HG03575 (cell line): ENCODE measurements around the gene CTAG2.
"Not testable (repeated sequence)": the region's sequence is repeated elsewhere in the genome, so short reads cannot be mapped to it uniquely, and the experiment has no call there.

Source experiments
- ATAC-seq: cut with Tn5 transposase; IDR thresholded peaks from one replicate; pipeline ENCODE4 v1.9.1; 2021; ENCODE audit not compliant: unreplicated experiment, insufficient number of reproducible peaks, low FRiP score; ENCODE audit errors: extremely low read depth

CTAG2 gene

DNA sequence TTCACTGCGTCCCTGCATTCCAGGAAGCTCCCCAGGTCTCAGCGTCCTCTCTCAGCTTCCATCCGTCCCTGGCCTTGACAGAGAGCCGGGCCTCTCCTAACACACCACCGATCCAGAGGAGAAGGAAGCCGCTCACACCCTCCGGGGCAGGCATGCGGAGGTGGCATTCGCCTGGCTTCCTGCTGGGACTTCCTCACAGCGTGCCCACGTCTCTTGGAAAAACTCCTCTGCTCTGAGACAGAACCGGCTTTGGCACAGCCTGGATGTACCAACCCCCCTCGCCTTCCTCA, 3.2 kb downstream of the CTAG2 start:
- ATAC-seq: no peak

DNA sequence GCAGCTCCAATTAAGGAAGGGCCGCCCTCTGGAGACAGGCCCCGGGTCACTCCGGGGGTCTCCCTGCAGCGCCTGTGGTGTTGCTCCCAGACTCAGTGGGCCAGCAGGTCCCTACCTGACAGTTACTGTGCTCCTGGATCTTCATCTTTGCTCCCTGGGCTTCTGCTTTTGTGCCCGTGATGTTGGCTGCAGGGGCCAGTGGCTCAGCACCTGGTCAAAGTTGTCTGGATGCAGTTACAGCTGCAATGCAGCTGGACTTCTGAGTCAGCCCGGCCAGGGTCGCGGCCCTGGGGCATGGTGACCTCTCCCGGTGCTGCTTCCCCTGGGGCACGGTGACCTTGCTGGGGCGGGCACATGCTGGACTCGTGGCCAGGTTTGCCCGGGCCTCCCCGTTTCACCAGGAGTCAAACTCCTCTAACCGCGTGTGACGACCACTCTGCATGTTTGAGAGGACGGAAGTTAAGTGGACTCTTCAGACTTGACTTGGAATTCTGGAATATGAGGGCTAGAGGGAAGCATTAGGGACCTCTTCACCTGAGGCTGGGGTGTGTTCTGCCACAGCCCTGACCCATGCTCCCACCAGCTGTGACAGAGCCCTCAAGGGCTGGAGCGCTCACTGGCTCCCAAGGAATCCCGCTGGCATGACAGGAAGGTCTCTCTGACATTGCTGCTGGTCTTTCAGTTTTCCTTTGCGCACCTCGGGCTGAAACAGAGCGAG, 3.7 kb downstream of the CTAG2 start:
- no peak for ATAC-seq

DNA sequence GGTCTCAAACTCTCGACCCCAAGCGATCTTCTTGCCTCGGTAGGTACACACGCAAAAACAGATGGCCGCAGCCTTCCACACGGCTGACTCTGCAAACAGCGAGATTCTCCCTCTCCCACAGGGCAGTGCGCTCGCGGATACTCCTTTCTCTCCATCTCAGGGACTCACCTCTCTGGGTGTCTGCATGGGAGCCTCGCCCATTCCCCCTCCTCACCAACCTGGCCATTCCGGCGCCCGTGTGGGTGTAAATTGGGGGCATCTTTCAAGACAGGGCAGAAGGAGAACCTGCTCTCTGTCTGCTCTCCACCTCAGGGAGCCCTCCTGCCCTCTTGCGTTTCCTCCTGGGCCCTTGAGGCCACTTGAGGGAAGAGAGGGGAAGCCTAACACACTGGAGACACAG, 4.4 kb downstream of the CTAG2 start:
- no peak for ATAC-seq

DNA sequence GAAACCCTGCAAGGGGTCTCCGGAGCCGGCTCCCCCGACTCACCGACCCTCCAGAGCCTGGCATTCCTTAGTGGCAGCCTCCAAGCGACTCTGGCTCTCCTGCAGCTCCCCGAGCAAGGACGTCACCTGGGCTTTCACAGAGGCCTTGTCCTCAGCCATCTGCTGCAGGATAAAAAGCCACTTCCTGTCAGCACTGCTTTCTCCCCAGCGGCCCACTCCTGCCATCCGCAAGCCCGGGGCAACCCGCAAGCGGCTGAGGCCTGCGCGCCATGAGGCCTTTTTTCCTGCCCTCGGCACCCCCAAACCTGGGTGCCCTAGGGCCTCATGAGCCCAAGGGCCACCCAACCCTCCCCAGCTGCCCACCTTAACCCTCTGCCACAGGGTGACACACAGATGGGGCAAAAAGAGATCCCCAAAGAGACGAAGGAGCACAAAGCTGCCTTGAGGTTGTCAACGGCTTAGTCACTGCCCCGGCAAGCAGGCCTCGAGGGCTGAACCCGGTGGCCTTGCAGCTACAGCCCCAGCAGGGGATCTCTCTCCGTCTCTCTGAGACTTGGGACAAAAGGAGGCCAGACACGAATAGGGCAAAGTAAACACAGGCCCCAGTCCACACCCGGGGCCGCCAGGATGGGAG, 7.5 kb downstream of the CTAG2 start:
- ATAC-seq: not testable (repeated sequence)

DNA sequence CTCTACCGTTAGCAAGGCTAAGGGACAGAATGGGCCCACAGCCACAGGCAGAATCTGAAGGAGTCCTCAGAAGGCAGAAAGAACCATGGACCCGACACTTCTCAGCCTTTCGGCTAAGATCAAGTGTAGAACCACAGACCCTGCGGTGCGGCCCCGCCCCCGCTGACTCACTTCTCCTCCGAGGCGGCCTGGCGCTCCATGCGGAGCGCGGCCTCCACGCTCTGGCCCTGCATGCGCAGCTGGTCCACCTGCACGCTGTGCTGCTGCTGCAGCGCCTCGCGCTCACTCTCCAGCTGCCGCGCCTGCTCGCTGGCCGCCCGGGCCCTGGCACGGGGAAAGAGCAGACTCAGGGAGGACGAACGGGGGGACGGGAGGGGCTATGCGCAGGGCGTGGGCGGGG, 9.7 kb downstream of the CTAG2 start:
- not testable (repeated sequence) for ATAC-seq

DNA sequence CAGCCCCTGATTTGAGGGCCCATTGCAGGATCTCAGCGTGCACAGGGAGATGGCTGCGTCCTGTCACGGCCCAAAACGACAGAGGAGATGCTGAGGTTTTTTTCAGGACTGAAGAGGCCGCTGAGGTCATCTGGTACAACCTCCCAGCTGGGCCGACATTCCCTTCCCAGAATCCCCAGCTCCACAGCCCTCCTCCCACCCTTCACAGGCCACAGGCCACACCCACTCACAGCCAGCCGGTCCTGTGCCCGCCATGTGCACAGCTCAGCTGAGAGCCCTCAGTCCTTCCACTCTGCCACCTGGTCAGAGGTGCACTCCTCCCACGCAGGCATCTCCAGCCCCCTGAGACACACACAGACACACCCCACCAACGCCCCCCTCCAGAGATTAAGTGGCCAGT, 11.6 kb downstream of the CTAG2 start:
- ATAC-seq: not testable (repeated sequence)

DNA sequence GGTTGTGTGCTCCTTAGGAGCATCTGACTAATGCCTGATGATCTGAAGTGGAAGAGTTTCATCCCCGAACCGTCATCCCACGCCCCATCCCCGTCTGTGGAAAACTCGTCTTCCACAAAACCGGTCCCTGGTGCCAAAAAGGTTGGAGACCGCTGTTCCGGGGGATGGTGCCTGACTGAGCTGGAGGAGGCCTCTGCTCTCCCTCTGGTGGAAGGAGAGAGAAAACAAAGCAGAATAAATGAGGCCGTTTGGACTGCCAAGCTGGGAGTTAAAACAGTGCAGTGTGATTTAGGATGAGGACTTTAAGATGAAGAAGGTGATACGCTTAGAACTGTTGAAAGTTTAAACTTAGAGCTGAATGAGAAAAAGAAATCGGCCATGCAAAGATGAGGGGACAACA, 19.7 kb downstream of the CTAG2 start:
- not testable (repeated sequence) for ATAC-seq

DNA sequence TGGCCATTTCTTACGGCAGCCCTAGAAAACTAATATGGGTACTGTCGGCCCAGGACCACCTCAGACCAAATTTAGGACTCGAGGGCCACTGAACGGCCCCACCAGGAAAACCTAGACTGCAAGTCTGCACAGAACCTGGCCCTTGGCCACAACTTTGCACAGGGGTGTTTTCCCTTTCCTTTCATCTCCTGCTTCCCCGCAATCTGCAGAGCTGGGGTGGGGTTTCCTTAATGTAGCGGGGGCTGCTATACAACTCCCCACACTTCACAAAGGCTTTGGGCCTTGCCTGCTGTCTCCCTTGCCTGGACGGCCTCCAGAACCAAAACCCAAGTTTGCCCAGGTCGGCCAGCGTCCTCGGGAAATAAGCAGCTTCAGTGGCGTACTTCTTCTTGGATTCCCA, 22.4 kb downstream of the CTAG2 start:
- not testable (repeated sequence) for ATAC-seq

DNA sequence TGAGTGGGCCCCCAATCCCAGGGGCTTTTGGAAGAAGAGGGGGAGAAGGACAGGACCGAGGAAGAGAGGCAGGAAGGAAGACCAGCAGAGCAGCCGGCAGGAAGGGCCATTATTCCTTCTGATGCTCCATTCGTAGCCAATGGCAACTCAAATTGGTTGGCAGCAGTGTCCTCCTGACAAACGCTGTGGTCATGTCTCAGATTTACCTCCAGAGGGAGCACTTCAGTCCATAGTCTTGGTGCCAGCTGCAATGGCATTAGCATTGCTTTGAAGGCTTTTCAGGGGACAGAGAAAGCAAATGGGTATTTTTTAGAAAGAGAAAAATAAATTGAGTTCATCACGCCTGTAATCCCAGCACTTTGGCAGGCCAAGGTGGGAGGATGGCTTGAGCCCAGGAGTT, 24.4 kb downstream of the CTAG2 start:
- ATAC-seq: not testable (repeated sequence)

DNA sequence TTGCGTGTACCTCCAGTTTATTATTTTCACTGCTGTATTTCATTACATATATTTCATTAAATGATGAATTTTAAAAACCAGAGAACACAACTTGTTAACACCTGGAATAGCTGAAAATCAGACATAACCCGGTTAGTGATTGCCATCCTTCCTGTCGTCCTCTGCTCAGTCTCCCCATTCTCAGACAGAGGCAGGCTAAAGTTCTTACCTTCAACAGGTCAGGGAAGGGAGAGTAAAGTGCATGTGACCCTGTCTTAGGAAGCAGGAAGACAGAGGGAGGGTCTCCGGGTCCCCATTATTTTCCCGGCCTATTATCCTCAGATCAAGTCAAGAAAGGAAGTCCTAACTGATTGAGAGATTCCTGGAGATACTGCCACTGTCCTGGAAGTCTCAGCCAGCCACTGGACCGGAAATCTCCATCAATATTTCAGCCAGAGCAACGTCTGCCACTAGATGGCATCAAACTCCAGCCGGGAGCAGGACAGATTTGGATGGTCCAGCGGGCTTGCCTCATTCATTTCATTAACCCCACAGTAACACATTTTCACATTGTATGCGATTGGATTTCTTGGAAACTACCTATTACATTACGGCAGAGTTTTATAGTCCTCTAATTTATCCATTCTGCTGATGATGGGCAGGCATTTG, 32.5 kb downstream of the CTAG2 start:
- ATAC-seq: not testable (repeated sequence)

DNA sequence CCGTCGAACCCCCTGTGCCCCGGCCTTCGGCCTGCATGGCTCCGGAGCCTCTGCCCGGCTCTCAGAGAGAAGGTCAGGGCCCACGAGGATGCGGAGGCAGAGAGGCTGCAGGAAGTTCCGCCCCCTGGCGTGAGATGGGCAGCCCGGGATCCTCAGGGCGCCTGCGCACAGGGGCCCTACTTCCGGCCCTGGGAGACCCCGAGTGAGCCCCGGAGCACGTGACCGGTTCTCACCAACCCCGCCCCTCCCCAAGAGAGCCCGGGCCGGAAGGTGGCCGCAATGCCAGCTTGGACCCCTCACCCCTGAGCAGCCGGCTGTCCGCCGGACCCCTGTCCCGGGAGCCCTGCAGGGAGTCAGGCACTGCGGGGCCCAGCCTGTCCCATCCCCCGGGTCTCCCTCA, 34.2 kb downstream of the CTAG2 start, which contains the start of gene CTAG1B:
CTAG1B (minus strand) TSS at position 101 of the 400 bp plus-strand sequence; CDS start at position 37, 64 bp downstream.
- ATAC-seq: not testable (repeated sequence)

DNA sequence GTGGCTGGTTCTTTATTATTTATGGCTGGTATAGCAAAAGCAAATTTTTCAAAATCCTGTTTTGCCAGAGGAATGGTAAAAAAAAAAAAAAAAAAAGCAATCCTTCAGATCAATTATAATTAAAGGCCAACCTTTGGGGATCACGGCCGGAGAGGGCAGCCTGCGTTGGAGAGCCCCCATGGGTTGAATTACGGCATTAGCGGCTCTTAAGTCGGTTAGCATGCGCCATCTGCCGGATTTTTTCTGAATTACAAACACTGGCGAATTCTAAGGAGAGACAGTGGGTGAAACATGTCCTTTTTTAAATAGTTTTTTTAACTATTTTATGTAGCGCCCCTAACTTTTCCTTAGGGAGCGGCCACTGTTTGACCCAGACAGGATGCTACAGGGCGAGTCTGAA, 39.8 kb downstream of the CTAG2 start:
- ATAC-seq: not testable (repeated sequence)

DNA sequence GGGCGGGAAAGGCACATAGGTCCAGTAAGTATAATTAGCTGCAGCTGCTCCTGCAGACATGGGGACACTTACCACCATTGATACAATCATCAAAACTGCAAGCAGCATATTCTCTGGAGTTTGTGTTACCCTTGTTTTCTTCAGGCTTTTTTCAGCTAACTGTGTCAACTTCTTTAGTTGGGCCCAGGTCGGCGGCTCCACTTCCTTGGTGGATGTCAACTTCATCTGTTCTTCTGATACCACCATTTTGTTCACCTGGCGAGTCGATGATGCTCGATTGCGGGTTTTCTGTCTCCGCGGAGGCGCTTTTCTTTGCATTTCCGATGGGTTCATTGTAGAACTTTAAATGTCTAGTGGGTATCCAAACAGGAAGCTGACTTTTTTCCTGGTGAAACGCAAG, 42.2 kb downstream of the CTAG2 start:
- ATAC-seq: not testable (repeated sequence)

DNA sequence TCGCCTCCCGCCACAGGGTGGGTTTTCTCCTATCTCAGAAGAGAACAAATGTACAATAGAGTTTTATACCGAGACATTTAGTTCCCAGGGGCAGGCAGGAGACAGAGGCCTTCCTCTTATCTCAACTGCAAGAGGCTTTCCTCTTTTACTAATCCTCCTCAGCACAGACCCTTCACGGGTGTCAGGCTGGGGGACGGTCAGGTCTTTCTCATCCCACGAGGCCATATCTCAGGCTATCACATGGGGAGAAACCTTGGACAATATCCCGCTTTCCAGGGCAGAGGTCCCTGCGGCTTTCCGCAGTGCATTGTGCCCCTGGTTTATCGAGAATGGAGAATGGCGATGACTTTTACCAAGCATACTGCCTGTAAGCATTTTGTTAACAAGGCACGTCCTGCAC, 44.6 kb downstream of the CTAG2 start:
- ATAC-seq: not testable (repeated sequence)

DNA sequence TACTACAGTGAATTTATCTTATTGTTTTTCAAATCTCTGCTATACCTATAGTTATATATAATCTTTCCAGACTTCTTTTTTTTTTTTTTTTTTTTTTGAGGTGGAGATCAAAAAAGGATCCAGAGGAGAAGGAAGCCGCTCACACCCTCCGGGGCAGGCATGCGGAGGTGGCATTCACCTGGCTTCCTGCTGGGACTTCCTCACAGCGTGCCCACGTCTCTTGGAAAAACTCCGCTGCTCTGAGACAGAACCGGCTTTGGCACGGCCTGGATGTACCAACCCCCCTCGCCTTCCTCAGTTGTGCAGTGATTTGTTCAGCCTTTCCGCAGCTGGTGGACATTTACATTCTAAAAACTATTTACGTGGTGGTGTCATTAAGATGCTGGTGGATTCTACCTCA, 45.4 kb downstream of the CTAG2 start:
- not testable (repeated sequence) for ATAC-seq

DNA sequence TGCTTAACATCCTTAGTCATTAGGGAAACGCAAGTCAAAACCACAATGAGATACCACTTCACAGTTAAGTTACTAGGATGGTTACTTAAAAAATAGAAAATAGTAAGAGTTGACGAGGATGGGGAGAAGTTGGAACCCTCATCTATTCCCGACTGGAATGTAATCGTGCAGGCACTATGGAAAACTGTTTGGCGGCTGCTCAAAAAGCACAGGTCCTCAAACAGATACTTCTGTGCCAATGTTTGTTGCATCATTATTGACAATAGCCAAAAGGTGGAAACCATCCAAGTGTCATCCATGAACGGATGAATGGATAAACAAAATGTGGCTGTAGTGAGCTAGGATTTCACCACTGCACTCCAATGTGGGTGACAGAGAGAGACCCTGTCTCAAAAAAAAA, 46.0 kb downstream of the CTAG2 start:
- no peak for ATAC-seq

DNA sequence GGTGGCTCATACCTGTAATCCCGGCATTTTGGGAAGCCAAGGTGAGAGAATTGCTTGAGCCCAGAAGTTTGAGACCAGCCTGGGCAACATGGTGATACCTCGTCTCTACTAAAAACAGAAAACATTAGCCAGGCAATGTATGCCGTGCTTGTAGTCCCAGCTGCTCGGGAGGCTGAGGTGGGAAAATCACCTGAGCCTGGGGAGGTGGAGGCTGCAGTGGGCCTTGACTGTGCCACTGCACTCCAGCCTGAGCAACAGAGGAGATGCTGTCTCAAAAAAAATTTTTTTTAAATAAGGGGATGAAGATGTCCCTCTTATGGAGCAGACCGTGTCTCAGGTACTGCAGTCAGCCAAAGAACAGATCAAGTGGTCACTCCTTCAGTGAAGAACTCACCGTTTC, 47.8 kb downstream of the CTAG2 start:
- no peak for ATAC-seq

DNA sequence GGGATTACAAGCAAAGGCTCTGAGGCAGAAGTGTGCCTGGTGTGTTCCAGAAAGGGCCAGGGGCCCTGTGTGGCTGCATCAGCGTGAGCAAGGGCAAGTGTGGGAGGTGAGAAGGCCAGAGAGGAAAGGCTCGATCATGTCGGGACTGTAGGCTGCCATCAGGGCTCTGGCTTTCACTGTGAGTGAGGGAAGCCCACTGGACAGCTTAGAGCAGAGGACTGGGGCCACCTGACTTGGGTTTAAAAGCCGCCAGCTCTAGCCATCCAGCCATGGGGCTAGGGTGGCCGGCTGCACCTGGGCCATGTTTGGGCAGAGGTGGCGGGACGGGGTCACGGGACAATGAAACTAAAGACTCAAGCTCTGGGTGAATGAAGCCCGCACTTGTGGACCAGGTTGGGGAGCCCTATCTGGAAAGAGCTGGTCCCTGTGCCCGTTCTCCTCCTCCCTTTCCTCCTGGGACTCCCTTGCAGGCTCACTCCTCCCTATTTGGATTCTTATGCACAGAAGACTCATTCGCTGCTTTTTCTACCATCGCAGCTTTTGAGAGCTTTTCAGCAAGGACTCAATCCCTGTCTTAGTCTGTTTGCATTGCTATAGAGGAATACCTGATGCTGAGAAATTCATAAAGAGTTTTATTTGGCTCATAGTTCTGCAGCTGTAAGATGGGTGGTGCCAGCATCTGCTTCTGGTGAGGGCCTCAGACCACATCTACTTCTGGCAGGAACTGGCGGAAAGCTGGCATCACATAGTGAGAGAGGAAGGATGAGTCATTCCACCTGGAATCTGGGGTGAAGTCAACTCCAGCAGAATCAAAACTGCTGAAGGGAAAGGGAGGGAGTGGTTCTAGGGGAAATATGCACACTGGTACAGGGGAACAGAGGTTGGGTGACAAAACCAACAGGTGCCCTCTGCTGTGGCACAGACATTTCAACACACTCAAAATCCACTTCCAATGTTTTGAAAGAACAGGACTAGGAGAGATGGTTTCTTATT, 49.6 kb downstream of the CTAG2 start:
- no peak for ATAC-seq

DNA sequence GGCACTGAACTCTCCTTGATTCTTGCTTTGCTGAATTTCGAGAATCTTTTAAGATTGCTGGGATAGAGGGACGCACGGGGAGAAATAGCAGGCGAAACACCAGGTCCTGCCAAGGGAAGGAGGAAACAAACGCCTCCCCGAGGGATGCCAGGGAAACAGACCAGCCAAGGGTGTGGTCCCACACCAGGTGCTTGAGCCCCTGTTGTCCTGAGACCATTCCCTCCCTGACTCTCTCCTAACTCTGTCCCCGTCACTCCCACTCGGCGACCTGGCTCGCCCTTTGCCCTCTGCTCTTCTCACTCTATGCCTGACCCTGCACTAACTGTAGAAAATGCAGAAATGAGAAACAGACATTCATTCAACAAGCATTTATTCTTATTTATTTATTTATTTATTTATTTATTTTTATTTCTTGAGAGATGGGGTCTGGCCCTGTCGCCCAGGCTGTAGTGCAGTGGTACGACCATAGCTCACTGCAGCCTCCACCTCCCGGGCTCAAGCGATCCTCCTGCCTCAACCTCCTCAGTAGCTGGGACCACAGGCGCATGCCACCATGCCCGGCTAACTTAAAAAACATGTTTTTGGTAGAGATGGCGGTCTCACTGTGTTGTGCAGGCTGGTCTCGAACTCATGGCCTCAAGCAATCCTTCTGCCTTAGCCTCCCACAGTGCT, 50.5 kb downstream of the CTAG2 start:
- ATAC-seq: no peak
